ENCODE data around the gene SORBS2.

Gene SORBS2

GRCh38 chr4:185693548-185694215, 118.3 kb downstream of the SORBS2 start:
- TF ChIP-seq, protein P1, sequence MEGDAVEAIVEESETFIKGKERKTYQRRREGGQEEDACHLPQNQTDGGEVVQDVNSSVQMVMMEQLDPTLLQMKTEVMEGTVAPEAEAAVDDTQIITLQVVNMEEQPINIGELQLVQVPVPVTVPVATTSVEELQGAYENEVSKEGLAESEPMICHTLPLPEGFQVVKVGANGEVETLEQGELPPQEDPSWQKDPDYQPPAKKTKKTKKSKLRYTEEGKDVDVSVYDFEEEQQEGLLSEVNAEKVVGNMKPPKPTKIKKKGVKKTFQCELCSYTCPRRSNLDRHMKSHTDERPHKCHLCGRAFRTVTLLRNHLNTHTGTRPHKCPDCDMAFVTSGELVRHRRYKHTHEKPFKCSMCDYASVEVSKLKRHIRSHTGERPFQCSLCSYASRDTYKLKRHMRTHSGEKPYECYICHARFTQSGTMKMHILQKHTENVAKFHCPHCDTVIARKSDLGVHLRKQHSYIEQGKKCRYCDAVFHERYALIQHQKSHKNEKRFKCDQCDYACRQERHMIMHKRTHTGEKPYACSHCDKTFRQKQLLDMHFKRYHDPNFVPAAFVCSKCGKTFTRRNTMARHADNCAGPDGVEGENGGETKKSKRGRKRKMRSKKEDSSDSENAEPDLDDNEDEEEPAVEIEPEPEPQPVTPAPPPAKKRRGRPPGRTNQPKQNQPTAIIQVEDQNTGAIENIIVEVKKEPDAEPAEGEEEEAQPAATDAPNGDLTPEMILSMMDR (IDR thresholded peaks at IDR 0.05; ENCODE audit: insufficient read depth, low read depth, low read length, missing control alignments) = no peak
- H3K4me3 ChIP-seq (ENCODE audit: low read length) = no peak overlapping the region
- peak; percentile 16 for DNase-seq (ENCODE audit: low read depth)

GRCh38 chr4:185689407-185689806, 122.6 kb downstream of the SORBS2 start:
- TF ChIP-seq, protein P1 (IDR thresholded peaks at IDR 0.05; ENCODE audit: insufficient read depth, low read depth, low read length, missing control alignments) = no peak
- no peak overlapping the region for H3K4me3 ChIP-seq (ENCODE audit: low read length)
- no peak for DNase-seq (ENCODE audit: low read depth)

DNA sequence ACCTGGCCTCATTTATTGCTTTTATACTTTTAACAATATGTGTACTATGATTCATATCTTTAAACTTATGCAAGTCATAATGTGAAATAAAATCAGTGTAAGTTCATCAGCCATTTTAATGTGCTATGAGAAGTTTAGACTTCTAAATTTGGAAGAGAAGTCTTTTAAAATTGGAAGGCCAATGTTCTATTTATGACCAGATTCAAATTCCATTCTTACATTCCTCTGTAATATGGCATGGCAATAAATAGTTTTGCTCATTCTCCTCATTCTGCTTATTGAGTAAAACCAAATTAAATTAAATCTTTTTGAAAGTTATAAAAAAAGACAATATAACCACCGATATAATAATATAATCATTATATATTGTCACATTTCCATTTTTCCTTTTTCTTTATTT, 126.2 kb downstream of the SORBS2 start:
- DNase-seq (ENCODE audit: low read depth) = no peak
- TF ChIP-seq, protein P1 (IDR thresholded peaks at IDR 0.05; ENCODE audit: insufficient read depth, low read depth, low read length, missing control alignments) = no peak

GRCh38 chr4:185683896-185684295, 128.1 kb downstream of the SORBS2 start:
- H3K4me3 ChIP-seq (ENCODE audit: low read length) = no peak overlapping the region
- TF ChIP-seq, protein P1 (IDR thresholded peaks at IDR 0.05; ENCODE audit: insufficient read depth, low read depth, low read length, missing control alignments) = no peak
- no peak for DNase-seq (ENCODE audit: low read depth)

More for the DNA sequence above, 126.2 kb downstream of the SORBS2 start:
- H3K4me3 ChIP-seq (ENCODE audit: low read length) = no peak overlapping the region

DNA sequence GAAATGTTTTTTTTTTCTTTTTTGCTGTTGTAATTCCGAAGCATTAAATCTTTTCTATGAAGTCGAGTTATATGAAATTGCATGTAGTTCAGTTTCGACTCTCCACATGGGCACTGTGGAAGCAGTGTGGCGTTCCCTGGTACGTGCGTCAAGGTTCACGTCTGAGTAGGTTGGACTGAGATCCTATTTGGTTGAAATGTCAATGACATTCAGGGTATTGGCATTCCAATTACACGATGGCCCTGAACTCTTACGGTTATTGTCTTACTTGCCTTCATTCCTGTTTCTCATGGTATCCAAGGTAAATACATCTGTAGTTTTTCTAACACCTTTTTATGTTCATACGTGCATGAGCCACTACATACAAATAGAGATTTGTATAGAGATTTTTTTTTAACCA, 128.8 kb downstream of the SORBS2 start:
- TF ChIP-seq, protein P1 (IDR thresholded peaks at IDR 0.05; ENCODE audit: insufficient read depth, low read depth, low read length, missing control alignments) = no peak
- H3K4me3 ChIP-seq (ENCODE audit: low read length) = no peak overlapping the region
- no peak for DNase-seq (ENCODE audit: low read depth)

DNA sequence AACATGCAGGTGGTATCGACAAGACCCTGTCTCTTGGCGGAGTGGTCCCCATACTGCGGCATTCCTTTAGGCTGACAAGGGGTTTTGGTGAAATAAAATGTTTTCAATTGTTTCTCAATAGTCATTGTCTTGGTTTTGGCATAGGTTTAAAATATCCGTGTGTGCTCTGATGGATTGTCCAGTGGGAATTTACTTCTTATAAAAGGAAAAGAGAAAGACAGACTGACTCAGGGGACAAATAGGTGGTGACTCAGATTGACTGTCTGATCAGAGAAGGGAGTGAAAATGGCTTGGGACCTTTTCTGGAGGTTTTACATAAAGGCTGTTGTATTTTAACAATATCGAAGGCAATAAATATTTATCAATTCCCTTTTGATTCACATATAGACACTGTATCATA, 129.8 kb downstream of the SORBS2 start:
- DNase-seq (ENCODE audit: low read depth) = peak; percentile 69
- TF ChIP-seq, protein P1 (IDR thresholded peaks at IDR 0.05; ENCODE audit: insufficient read depth, low read depth, low read length, missing control alignments) = no peak
- no peak overlapping the region for H3K4me3 ChIP-seq (ENCODE audit: low read length)

GRCh38 chr4:185681604-185682003, 130.4 kb downstream of the SORBS2 start:
- no peak overlapping the region for H3K4me3 ChIP-seq (ENCODE audit: low read length)
- TF ChIP-seq, protein P1 (IDR thresholded peaks at IDR 0.05; ENCODE audit: insufficient read depth, low read depth, low read length, missing control alignments) = no peak
- no peak for DNase-seq (ENCODE audit: low read depth)

All from epithelial cell of esophagus (primary cell).